Stimulated activated CD8-positive, alpha-beta memory T cell treated with anti-CD3 and anti-CD28 coated beads, Interleukin-4, amount 100 ng/mL, for 4 hours (primary cell): Measurements from ENCODE around the gene NBAS.
"Not testable (repeated sequence)": the region's sequence is repeated elsewhere in the genome, so short reads cannot be mapped to it uniquely, and the experiment has no call there.

Experiments used
- DNase-seq, 2 donors: peaks; one replicate each; pipeline ENCODE4 v3.0.0-alpha.2; 2020; ENCODE audit warnings: low read depth in 2 of 2, low spot score in 1 of 2

Gene NBAS

DNA sequence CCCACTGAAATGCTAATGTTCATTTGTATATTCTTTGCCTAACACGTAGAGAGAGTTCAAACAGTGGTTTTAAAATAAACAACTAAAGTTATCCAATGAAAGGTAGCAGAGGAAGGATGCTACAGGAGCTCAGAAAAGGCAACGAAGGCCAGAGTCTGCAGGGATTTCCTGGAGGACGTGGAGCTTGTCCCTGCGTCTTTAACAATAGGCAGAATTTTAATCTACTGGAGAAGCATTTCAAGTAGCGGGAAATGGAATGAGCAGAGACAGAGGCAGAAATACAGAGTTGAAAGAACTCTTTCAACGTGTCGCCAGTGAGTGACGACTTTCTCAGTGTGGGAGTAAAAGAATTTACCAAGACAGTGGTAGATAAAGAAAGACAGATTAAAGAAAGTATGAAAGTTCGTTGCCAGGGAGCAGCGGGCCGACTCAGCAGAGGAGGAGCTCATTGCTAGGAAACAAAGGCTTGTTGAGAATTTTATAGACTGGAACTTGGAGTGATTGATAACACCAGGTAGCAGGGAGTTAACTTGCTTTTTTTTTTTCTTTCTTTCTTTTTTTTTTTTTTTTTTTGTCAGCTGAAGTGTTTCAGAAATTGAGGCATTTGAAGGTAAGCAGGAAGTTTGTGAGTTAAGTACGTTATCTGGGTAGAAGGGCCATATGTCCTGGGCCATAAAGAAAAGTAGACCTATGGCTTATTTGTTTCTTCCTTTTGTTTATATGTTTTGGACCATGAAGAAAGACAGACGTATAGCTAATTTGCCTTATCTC lies 625 bp upstream of the NBAS start:
- no peak for DNase-seq

DNA sequence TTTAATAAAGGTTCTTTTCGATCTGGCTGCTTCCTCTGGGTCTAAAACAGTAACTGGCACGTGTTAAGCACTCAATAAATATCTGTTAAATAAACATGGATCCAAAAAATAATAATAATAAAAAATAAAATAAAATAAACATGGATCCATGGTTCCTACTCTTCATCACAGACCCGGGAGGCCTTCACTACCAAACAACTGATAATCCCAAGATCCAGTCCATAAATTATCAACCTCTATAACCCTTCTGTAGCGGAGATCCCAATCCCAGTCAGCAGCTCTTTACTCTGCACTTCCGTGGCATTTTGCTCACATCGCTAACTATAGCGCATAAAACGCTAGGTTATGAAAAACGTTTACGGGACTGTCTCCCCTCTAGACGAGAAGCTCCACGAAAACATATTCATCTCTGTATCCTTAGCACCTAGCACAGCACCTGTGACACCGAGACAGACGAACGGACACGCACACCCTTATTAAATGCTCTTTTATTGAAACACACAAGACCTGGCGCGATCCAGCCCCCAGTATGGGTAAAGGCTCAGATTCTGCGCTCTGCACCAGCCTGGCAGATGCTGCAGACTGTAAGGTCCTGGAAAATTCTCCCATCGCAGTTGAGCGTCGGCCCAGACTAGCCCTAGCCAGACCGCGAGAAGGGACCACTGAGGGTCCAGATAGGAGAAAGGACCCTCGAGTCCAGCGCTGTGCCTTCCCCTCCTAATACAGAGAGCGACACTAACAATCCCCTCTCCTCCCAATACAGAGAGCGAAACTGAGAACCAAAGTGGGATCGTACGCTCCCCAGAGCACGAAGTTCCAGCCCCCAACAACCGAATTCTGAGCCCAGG lies 770 bp downstream of the NBAS start:
- DNase-seq: no peak

DNA sequence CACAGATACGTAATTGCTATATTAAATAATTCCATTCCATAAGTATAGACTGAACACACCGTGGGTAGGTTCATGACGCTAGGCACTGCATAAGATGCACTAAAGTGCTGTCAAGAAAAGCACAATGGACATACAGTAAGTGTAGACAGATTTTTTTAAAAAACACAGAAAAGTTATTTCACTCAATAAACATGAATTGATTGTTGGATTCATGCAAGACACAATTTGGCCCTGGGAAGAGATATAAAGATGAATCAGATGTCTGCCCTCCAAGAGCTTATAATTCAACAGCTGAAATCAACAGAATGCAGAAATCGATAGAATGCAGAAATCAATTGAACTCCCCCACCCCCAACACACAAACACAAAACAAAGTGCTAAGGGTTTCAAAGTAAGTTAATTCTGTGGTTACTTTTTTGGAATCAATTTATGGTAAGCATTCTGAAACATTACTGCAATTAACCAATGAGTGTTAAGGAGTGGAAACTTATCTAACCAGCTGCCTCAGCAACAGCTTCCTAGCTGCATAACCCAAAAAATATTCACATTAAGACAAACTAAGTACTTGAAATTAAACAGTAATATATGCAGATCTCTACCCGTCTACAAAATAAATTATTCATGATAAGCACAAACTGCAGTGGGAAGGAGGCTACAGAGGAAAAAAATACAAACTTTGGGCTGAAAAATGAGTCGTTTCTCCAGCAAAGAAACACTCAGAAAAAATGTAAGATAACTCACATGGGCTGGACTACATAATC lies 1.6 kb downstream of the NBAS start:
- DNase-seq: no peak

DNA sequence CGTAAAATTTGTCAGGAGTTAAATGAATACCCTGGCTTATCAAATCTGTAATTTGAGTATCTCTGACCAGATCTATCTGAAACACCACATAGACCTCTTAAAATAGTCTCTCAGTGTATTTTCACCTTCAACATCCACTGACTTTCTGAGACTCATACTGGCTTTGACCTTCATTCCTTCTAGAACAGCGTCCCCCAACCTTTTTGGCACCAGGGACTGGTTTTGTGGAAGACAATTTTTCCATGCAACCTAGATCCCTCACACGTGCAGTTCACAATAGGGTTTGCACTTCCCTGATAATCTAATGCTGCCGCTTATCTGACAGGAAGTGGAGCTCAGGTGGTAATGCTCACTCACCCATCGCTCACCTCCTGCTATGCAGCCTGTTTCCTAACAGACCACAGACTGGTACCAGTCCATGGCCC lies 3.2 kb downstream of the NBAS start:
- no peak for DNase-seq

DNA sequence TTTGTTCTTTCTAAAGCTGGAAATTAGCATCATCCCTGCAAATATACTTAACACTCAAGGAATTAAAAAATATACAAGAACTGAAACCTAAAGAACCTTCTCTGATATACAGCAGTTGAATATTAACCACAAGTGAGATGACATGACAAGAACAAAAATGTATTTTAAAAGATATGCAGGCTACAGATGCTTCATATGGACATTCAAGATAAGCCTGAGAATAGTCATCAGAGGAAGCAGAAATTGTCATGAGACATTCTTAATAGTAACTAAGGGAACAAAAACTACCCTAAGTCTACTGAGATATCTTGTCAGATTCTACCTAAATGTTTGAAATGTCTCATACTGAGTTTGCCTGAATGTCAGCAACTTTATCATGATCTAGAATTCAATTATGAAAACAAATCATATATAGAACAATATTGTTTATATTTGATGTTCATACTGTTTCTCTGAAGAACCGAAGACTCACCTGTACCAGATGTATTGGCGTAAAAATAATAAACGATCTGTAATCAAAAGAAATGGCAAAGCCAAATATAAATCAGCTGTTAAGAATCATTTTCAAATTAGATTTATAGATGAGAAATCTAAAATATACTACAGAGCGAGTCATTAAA lies 4.7 kb downstream of the NBAS start:
- no peak for DNase-seq

DNA sequence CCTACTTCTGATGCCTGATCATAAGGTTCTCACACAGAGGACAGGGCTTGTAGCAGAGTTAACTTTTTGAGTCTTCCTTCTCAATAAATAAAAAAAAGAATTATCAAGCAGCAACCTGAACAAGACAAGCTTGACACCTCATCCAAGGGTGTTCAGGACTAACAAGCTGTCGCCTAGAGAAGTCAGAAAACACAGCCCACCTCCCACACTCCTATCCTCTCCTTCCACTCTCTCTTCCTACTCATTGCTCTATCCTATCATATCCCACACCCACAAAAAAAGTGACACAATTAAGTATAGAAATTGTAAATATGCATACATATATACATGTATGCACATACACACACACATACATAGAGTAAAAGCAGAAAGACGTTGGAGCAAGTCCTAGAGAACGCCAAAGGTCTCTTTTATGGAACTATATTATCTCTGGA lies 5.4 kb downstream of the NBAS start:
- no peak for DNase-seq

DNA sequence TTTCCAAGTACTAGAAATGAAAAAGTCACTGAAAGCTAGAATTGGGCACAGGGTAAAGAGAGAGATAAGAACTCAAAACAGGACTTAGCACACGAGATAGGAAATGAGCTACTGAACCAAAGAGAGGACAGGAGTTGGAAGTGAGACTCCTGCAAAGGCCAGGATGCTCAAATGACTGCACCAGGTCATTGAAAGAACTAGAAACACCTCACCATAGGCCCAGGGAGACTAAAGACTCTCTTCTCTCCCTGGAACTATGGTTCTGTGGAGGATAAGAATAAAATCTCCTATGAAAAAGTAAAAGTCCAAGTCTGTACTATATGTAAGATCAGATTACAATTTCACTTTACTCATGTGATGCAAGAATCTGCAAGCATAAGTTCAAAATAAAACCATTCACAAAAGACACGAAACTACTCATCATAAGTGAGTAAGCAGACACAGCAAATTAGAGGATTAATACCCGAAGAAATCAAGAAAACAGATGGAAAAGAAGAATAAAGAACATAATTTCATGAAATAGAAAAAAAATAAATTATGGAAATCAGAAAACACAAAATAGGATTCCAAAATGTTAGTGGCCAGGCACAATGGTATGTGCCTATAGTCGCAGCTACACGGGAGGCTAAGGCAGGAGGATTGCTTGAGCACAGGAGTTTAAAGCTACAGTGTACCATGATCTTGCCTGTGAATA lies 6.5 kb downstream of the NBAS start:
- no peak for DNase-seq

DNA sequence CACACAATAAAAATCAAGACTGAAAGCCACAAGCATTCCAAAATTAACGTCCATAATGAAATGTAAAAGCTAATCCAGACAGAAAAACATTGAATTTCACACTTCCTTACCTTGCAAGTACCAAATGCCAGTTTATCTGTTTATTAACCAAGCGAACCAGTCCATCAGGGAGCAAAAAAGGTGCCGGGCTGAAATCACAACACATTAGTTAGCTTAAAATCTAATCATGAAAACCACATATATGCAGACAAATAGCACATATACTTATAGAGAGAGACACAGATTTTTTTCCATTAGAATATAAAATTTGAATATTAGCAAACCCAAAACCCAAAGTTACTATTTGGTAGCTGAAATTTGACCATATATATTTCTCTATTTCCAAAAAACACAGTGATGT lies 7.2 kb downstream of the NBAS start:
- DNase-seq: no peak

DNA sequence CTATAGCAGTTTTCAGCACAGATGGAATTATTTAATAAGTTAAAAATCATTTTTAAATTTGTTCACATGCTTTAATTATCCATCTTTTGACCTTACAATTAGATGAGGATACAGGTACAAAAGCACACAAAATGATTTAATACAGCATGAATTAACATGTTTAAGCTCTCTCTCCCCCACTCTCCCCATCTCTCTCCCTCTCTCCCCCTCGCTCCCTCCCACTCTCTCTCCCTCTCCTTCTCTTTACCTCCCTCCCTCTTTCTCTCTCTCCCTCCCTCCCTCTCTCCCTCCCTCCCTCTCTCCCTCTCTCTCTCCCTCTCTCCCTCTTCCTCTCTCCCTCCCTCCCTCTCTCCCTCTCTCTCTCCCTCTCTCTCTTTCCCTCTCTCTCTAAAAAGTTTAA lies 7.6 kb downstream of the NBAS start:
- no peak for DNase-seq

DNA sequence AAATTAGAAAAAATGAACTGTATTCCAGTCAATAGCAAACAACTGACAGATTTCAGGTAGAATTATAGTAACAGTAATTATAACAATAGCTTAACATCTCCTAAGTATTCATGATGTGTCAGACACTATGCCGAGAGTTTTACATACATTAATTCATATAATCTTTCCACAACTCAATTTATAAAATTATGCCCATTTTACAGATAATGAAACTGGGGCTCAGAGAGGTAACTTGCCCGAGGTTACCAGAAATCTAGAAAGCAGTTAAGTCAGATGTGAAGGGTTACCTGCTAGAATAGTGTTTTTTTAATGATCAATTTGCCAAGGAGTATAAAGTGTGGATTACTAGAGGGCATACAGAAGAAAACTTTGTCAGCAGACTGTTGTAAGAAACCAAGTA lies 12.2 kb downstream of the NBAS start:
- no peak for DNase-seq

DNA sequence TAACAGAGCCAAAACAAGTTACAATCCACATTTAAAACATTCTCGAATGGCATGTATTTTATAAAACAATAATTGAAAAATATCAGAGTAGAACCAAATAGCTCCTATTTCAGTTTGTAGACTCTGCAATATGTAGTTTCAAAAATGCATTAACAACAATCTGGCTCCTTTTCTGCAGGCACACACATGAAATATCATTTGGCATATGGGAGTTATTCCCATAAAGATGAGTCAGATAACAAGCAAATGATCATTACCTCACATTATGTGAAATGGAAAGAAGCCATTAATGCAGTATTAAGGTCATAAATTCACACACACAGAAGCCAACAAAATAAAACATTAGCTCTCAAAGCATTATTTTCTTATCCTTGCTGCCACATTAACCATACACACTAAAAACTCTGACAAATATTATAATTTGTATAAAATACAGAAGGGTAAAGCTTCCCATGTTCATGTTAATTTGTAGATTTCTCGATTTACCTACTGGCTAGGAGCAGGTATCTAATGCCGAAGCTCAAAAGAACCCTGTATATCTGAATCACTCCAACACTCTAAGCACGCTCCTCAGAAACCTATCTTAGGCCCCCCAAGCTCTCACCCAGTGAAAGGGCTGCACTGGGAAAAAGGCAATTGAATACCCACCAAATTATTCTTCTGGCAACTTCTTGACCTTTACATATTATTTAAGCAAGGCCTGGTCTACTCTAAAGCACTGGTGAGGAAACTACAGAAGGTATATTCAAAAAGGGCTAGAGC lies 13.8 kb downstream of the NBAS start:
- no peak for DNase-seq

DNA sequence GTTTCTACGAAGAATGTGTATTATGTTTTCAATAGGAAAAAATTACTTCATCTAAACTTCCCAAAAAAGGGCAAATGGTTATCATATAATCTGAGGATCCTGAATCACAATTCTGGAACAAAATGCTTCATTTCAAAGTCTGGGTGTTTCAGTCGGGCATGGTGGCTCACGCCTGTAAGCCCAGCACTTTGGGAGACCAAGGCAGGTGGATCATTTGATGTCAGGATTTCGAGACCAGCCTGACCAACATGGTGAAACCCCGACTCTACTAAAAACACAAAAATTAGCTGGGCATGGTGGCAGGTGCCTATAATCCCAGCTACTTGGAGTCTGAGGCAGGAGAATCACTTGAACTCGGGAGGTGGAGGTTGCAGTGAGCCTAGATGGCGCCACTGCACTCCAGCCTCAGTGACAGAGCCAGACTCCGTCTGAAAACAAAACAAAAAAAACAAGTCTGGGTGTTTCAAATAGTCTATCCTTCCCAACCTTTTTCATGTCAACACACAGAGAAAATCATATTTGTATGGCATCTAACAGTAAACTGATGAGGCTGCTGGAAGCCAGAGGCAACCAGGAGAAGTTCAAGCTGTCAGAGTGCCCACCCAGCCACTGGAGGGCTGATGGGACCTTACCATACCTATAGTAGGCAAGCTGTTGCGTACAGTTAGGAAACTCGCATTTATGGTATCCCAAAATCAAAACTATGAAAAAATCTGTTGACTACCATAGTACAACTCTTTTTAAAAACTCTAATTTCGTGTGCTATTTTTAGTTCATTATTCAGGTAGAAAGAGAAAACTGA lies 14.6 kb downstream of the NBAS start:
- DNase-seq: no peak

DNA sequence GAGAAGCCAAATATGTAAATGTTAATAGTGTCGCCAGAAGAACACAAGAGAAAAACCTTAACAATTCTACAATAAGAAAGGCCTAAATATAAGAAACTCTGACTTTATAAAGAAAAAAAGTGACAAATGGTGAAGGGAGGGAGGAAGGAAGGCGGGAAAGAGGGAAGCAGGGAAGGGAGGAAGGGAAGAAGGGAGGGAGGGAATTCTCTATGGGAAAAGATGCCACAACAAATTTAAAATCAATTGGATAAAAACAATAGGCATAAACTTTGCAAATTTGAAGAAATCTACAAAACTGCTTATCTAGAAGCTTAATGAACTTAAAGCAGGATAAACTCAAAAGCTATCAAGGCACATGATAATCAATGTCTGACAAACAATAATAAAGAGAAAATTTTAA lies 16.9 kb downstream of the NBAS start:
- no peak for DNase-seq

DNA sequence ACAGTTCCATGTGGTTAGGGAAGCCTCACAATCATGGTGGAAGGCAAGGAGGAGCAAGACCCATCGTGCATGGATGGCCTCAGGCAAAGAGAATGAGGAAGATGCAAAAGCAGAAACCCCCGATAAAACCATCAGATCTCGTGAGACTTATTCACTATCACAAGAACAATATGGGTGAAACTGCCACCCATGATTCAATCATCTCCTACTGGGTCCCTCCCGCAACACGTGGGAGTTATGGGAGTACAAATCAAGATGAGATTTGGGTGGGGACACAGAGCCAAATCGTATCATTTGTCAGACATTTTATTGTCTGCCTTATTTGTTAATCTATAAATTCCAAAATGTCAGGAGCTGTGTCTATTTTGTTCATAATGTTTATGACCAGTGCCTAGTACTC lies 17.6 kb downstream of the NBAS start:
- DNase-seq: no peak

DNA sequence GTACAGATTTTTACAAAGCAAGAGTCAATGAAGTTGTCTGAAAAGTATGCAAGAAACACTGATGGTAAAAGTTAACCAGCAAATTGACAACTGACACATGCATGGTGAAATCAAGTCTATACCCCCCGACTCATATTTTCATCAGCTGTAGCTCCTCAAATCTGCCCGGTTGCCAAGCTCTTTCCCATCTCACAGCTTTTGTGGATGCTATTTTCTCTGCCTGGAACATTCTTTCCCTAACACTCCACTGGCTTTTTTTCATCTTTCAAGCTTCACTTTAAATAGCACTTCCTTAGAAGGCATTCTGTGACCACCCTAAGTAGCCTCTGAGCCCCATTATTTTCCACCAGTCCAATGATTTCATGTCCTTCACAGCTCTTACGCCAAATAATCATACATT lies 18.1 kb downstream of the NBAS start:
- no peak for DNase-seq

DNA sequence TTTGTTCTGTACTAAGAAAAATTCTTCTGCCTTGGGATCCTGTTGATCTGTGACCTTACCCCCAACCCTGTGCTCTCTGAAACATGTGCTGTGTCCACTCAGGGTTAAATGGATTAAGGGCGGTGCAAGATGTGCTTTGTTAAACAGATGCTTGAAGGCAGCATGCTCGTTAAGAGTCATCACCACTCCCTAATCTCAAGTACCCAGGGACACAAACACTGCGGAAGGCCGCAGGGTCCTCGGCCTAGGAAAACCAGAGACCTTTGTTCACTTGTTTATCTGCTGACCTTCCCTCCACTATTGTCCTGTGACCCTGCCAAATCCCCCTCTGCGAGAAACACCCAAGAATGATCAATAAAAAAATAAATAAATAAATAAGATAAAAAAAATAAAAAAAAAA lies 18.9 kb downstream of the NBAS start:
- DNase-seq: not testable (repeated sequence)

DNA sequence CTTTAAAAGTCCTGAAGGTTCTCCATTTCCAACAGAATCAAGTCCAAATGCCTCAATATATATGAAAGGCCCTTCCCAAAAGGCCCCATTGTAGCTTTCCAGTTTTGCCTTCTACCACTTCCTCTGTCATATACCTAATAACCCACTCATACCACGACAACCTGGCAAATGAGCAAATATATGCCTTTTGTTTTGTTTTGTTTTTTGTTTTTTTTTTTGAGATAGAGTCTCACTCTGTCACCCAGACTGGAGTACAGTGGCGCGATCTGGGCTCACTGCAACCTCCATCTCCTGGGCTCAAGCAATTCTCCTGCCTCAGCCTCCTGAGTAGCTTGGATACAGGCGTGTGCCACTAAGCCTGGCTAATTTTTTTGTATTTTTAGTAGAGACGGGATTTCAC lies 20.6 kb downstream of the NBAS start:
- DNase-seq: not testable (repeated sequence)

DNA sequence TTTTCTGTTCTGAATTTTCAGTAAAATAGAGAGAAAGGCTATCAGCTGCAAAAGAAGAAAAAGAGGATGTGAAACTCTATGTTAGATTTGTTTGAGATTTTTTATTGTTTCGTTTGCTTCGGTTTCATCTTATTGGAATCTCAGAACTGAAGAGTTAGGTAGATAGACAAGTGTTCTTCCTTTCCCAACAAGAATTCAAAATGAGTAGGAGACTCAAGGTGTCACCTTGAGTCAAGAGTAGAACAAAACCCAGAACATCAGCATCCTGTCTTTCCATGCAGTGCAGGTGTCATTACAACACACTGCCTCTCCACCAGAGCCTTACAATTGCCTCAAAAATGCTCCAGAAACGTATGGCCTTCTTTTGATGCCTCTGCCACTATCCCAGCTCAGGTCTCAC lies 21.1 kb downstream of the NBAS start:
- DNase-seq: no peak

DNA sequence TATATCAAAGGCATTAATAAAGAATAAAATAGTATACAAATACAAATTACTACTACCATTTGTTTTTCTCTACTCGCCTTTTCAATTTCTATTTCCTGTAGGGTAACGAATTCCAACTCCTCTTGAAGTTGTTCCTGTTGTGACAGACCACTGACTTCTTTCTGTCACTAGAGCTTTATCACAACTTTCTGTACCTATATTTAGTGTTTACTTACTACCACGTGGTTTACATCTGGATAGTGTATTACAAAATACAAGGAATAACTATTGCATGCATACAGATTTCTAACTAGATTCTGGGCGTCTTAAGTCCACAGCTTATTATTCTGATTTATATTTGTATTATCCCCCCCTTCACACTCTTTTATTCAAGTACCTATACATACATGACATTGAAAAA lies 22.3 kb downstream of the NBAS start:
- no peak for DNase-seq
